NCI-H128 (cell line): ENCODE measurements around the gene JARID2.

Experiments used
- DNase-seq: peaks from one replicate; lab custom pipeline; 2025; ENCODE audit not compliant: unreplicated experiment; lab: John Stamatoyannopoulos, UW

JARID2 gene

GRCh38 chr6:15502446-15503345, 256.8 kb downstream of the JARID2 start:
- no peak for DNase-seq

- no peak for DNase-seq
These were observed 257.4 kb downstream of the JARID2 start for GRCh38 chr6:15503346-15503680.

GRCh38 chr6:15504040-15504495, 258.2 kb downstream of the JARID2 start:
- no peak for DNase-seq

- DNase-seq = no peak
These were observed 258.9 kb downstream of the JARID2 start for GRCh38 chr6:15504581-15505350.

- no peak for DNase-seq
These were observed 259.6 kb downstream of the JARID2 start for GRCh38 chr6:15505463-15505918.

GRCh38 chr6:15506066-15506465, 260.2 kb downstream of the JARID2 start:
- DNase-seq = no peak

- DNase-seq = no peak
These were observed 261.4 kb downstream of the JARID2 start for GRCh38 chr6:15507221-15507620.

GRCh38 chr6:15507746-15508145, 261.9 kb downstream of the JARID2 start:
- no peak for DNase-seq

- no peak for DNase-seq
These were observed 262.6 kb downstream of the JARID2 start for GRCh38 chr6:15508441-15508871.

- no peak for DNase-seq
These were observed 263.1 kb downstream of the JARID2 start for GRCh38 chr6:15508931-15509330.

- no peak for DNase-seq
These were observed 263.6 kb downstream of the JARID2 start for GRCh38 chr6:15509335-15509933.

- no peak for DNase-seq
These were observed 264.3 kb downstream of the JARID2 start for GRCh38 chr6:15510121-15510520.

- DNase-seq = no peak
These were observed 264.8 kb downstream of the JARID2 start for GRCh38 chr6:15510536-15511247.

GRCh38 chr6:15511248-15512125, 265.6 kb downstream of the JARID2 start:
- no peak for DNase-seq

GRCh38 chr6:15512126-15512525, 266.3 kb downstream of the JARID2 start:
- DNase-seq = no peak

GRCh38 chr6:15512721-15513120, 266.9 kb downstream of the JARID2 start:
- DNase-seq = no peak

- DNase-seq = no peak
These were observed 267.4 kb downstream of the JARID2 start for GRCh38 chr6:15513131-15513771.

- no peak for DNase-seq
These were observed 268.2 kb downstream of the JARID2 start for GRCh38 chr6:15513801-15514711.
